H9 (cell line): Measurements from ENCODE around the gene STARD10. TPM values are rescaled to one million over a fixed set of nuclear protein-coding genes. Genes with fewer than 3 reads are reported as not detected.

Source experiments
- DNase-seq: peaks from one replicate; pipeline ENCODE4 v3.0.0-alpha.2; 2017
- H2AFZ ChIP-seq: one replicate; pipeline ENCODE4 v1.6.1; 2013; ENCODE audit warnings: mild to moderate bottlenecking, low read length, control low read depth, moderate library complexity
- H2AK5ac ChIP-seq: 2 replicates; pipeline ENCODE4 v1.6.1; 2013; ENCODE audit warnings: low read length, control low read depth, mixed read lengths; ENCODE audit not compliant: insufficient read length
- H2BK120ac ChIP-seq: one replicate; pipeline ENCODE4 v1.6.1; 2013; ENCODE audit warnings: low read depth, mild to moderate bottlenecking, low read length, control low read depth, inconsistent platforms; ENCODE audit not compliant: poor library complexity, severe bottlenecking
- H2BK12ac ChIP-seq: 2 replicates; pipeline ENCODE4 v1.6.1; 2013; ENCODE audit warnings: low read length, control low read depth, mixed read lengths, low read depth; ENCODE audit not compliant: insufficient read length
- H2BK15ac ChIP-seq: 2 replicates; pipeline ENCODE4 v1.6.1; 2013; ENCODE audit warnings: low read depth, low read length, control low read depth
- H2BK20ac ChIP-seq: one replicate; pipeline ENCODE4 v1.6.1; 2013; ENCODE audit warnings: low read depth, mild to moderate bottlenecking, low read length, control low read depth, inconsistent platforms; ENCODE audit not compliant: poor library complexity, severe bottlenecking
- H2BK5ac ChIP-seq: 2 replicates; pipeline ENCODE4 v1.6.1; 2013; ENCODE audit warnings: low read length, control low read depth, mixed read lengths; ENCODE audit not compliant: insufficient read length
- H3K14ac ChIP-seq: 2 replicates; pipeline ENCODE4 v1.6.1; 2013; ENCODE audit warnings: low read length, control low read depth; ENCODE audit not compliant: insufficient read depth
- H3K18ac ChIP-seq: 2 replicates; pipeline ENCODE4 v1.6.1; 2013; ENCODE audit warnings: low read depth, mild to moderate bottlenecking, mixed read lengths, low read length, control low read depth; ENCODE audit not compliant: insufficient read length
- H3K23ac ChIP-seq: 2 replicates; pipeline ENCODE4 v1.6.1; 2013; ENCODE audit warnings: low read length, control low read depth, mixed read lengths, low read depth; ENCODE audit not compliant: insufficient read length
- H3K23me2 ChIP-seq: 2 replicates; pipeline ENCODE4 v1.6.1; 2013; ENCODE audit warnings: low read depth, mild to moderate bottlenecking, mixed read lengths, low read length, control low read depth; ENCODE audit not compliant: insufficient read length, poor library complexity, severe bottlenecking
- H3K27ac ChIP-seq: 2 replicates; pipeline ENCODE4 v1.5.1; 2013; ENCODE audit warnings: low read length, control low read depth, mixed read lengths, low read depth; ENCODE audit not compliant: insufficient read length
- H3K27me3 ChIP-seq: 2 replicates; pipeline ENCODE4 v1.6.1; 2013; ENCODE audit warnings: low read length, control low read depth, inconsistent platforms; ENCODE audit not compliant: insufficient read depth
- H3K4ac ChIP-seq: 2 replicates; pipeline ENCODE4 v1.6.1; 2013; ENCODE audit warnings: low read depth, mild to moderate bottlenecking, control low read depth, inconsistent platforms, low read length, moderate library complexity
- H3K4me1 ChIP-seq: 2 replicates; pipeline ENCODE4 v1.6.1; 2013; ENCODE audit warnings: low read length, control low read depth, inconsistent platforms; ENCODE audit not compliant: insufficient read depth
- H3K4me2 ChIP-seq: 2 replicates; pipeline ENCODE4 v1.6.1; 2013; ENCODE audit warnings: low read length, control low read depth, mixed read lengths; ENCODE audit not compliant: insufficient read length, insufficient read depth
- H3K56ac ChIP-seq: 2 replicates; pipeline ENCODE4 v1.6.1; 2013; ENCODE audit warnings: low read depth, mild to moderate bottlenecking, mixed read lengths, low read length, control low read depth; ENCODE audit not compliant: insufficient read length
- H3K79me1 ChIP-seq: 2 replicates; pipeline ENCODE4 v1.6.1; 2013; ENCODE audit warnings: low read depth, mild to moderate bottlenecking, moderate library complexity, low read length, control low read depth, inconsistent platforms; ENCODE audit not compliant: insufficient read depth, poor library complexity, severe bottlenecking
- H3K79me2 ChIP-seq: 2 replicates; pipeline ENCODE4 v1.6.1; 2013; ENCODE audit warnings: low read length, control low read depth, inconsistent platforms; ENCODE audit not compliant: insufficient read depth
- H3K9ac ChIP-seq: 2 replicates; pipeline ENCODE4 v1.6.1; 2013; ENCODE audit warnings: low read length, control low read depth, mixed read lengths; ENCODE audit not compliant: insufficient read length; ENCODE audit errors: extremely low read depth
- H3K9me3 ChIP-seq: one replicate; pipeline ENCODE4 v1.6.1; 2013; ENCODE audit warnings: low read depth, low read length, inconsistent platforms; ENCODE audit not compliant: control insufficient read depth
- H3T11ph ChIP-seq: one replicate; pipeline ENCODE4 v1.6.1; 2013; ENCODE audit warnings: mild to moderate bottlenecking, low read length, control low read depth, inconsistent platforms
- H4K20me1 ChIP-seq: one replicate; pipeline ENCODE4 v1.6.1; 2013; ENCODE audit not compliant: control insufficient read depth, insufficient read length, insufficient read depth
- H4K5ac ChIP-seq: 2 replicates; pipeline ENCODE4 v1.6.1; 2013; ENCODE audit warnings: low read depth, mild to moderate bottlenecking, mixed read lengths, low read length, control low read depth; ENCODE audit not compliant: insufficient read length
- H4K8ac ChIP-seq: replicated peaks from 2 replicates; pipeline ENCODE4 v1.6.1; 2013; ENCODE audit warnings: low read length, control low read depth, mixed read lengths, low read depth; ENCODE audit not compliant: insufficient read length
- H4K91ac ChIP-seq: 2 replicates; pipeline ENCODE4 v1.6.1; 2013; ENCODE audit warnings: low read depth, mild to moderate bottlenecking, moderate library complexity, mixed read lengths, low read length, control low read depth; ENCODE audit not compliant: insufficient read length
- H3K27ac Mint-ChIP-seq, 3 experiments: 2 replicates in 2 of 3; 3 replicates in 1 of 3; pipeline ENCODE4 v1.8.0; 2020 to 2021; ENCODE audit warnings: mixed read lengths in 3 of 3, mild to moderate bottlenecking in 1 of 3, moderate library complexity in 1 of 3
- H3K27me3 Mint-ChIP-seq: 2 replicates; pipeline ENCODE4 v1.8.0; 2021; ENCODE audit warnings: low read depth, mild to moderate bottlenecking, moderate library complexity, mixed read lengths
- H3K36me3 Mint-ChIP-seq, 3 experiments: 2 replicates in 2 of 3; 3 replicates in 1 of 3; pipeline ENCODE4 v1.8.0; 2020 to 2021; ENCODE audit warnings: low read depth in 3 of 3, mixed read lengths in 3 of 3; ENCODE audit not compliant: insufficient read depth in 1 of 3
- H3K4me1 Mint-ChIP-seq, 2 experiments: 2 replicates each; pipeline ENCODE4 v1.8.0; 2020; ENCODE audit warnings: mixed read lengths in 2 of 2
- H3K4me3 Mint-ChIP-seq, 2 experiments: 2 replicates in 1 of 2; 3 replicates in 1 of 2; pipeline ENCODE4 v1.8.0; 2020 to 2021; ENCODE audit warnings: mild to moderate bottlenecking in 2 of 2, mixed read lengths in 2 of 2, moderate library complexity in 1 of 2
- H3K9me3 Mint-ChIP-seq, 2 experiments: 2 replicates in 1 of 2; 3 replicates in 1 of 2; pipeline ENCODE4 v1.8.0; 2020; ENCODE audit warnings: mild to moderate bottlenecking in 2 of 2, mixed read lengths in 2 of 2, moderate library complexity in 1 of 2
- CTCF ChIP-seq: fragments of 200-600 bp; sonication (generic); conservative IDR thresholded peaks from 3 replicates; pipeline ENCODE4 v1.8.0; 2021; ENCODE audit warnings: antibody characterized with exemption, mild to moderate bottlenecking
- WGBS: extraction: QIAGEN DNeasy Blood & Tissue Kit; methylation state at CpG from one replicate; pipeline ENCODE4 v1.1.7; 2013; ENCODE audit warnings: missing lambda C conversion rate, low lambda C conversion rate, mixed read lengths; ENCODE audit not compliant: insufficient read length; ENCODE audit errors: extremely low coverage; 5-methylcytosine and 5-hydroxymethylcytosine counted together
- total RNA-seq: library from RNA; stranded (reverse); gene quantifications from 2 replicates; pipeline ENCODE4 v1.2.1, GENCODE V29; 2021

STARD10 gene
- total RNA-seq, 1 experiment from 2014 or later: 24.4 TPM

DNA sequence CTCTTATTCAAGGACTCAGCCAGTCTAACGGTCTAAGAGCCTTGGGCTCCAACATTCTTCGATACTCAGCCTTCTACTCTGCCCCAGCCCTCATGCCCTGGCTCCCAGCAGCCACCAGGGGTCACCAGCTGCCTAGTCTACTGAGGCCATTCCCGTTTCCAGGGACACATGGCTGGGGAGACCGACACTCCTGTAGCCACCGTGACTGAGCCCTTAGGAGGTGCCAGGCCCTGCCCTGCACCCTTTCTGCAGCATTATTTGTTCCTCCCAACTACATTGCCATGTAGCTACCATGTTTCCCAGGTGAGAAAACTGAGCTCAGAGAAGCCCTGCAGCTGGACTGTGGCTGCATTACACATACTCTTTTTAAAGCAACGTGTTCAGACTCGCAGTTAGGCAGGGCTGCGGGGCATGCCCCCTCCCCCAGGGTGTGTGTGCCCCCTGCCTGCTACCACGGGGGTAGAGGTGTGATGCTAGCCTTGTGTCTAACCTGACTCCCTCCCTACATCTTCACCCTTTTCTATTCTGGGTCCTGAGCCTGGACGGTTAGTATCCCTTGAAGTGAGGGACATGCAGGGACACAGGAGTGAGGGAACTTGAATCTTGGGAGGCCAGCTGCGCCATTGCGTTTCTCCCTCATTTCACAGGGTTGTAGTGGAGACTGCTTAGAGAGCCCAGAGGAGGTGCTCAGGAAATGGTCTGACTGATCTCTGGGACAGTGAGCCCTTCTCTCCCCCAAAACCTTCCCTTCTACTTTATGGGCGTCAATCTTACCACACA, 37.9 kb upstream of the STARD10 start:
- peak; percentile 88 for DNase-seq
- Histone ChIP-seq H3K4ac (no peak overlapping the region), H4K20me1 (no peaks in the 10 kb centered on the region), H3K23ac (no peak overlapping the region), H3K14ac (no peak overlapping the region), H2BK15ac (no peak overlapping the region), H3K79me1 (no peaks in the 10 kb centered on the region), H4K91ac (no peak overlapping the region), H2AK5ac (no peak overlapping the region), H3K27me3 (no peaks in the 10 kb centered on the region), H3K18ac (no peak overlapping the region), H3T11ph (no peak overlapping the region), H3K9ac (no peak overlapping the region), H3K23me2 (no peaks in the 10 kb centered on the region), H3K4me1 (no peaks in the 10 kb centered on the region), H2BK20ac (no peak overlapping the region), H2BK120ac (no peak overlapping the region), H3K79me2 (no peaks in the 10 kb centered on the region), H2BK12ac (no peak overlapping the region), H3K9me3 (no peaks in the 10 kb centered on the region), H3K27ac (no peak overlapping the region), H2BK5ac (no peak overlapping the region), H3K56ac (no peak overlapping the region), H4K8ac (no peak overlapping the region), H3K4me2 (no peak overlapping the region), H4K5ac (no peak overlapping the region), H2AFZ (no peak overlapping the region)
- Mint-ChIP-seq H3K27ac (peak overlapping the region in 1 of 3 experiments; percentile 28; a peak in 2 of 7 replicates), H3K36me3 (peaks cover 0 to 2% (median 0%) of the 10 kb centered on the region in 3 experiments; a peak in 2 of 7 replicates), H3K9me3 (no peaks in the 10 kb centered on the region), H3K27me3 (peaks cover 4% of the 10 kb centered on the region; the same call in 1 of the 2 replicates), H3K4me3 (no peak overlapping the region), H3K4me1 (peaks cover 9% of the 10 kb centered on the region in 2 experiments)
- WGBS: no CpG with 5 or more reads among the region's 13 CpGs
- TF ChIP-seq CTCF: peak; percentile 98
